Stimulated activated CD4-positive, alpha-beta T cell treated with anti-CD3 and anti-CD28 coated beads, Interleukin-1b, Interleukin-23, amount 100 ng/mL, for 4 hours (primary cell): Measurements from ENCODE around the gene GRK4.
"Not testable (repeated sequence)": the region's sequence is repeated elsewhere in the genome, so short reads cannot be mapped to it uniquely, and the experiment has no call there.

ENCODE experiments used
- DNase-seq, 2 donors: peaks; one replicate each; pipeline ENCODE4 v3.0.0-alpha.2; 2020; ENCODE audit warnings: low read depth in 2 of 2

Gene GRK4

GRCh38 chr4:3039706-3040366 is 76.5 kb downstream of the GRK4 start:
- DNase-seq: no peak

GRCh38 chr4:3040452-3041191 is 77.3 kb downstream of the GRK4 start:
- DNase-seq: no peak

GRCh38 chr4:3041192-3042142 is 78.1 kb downstream of the GRK4 start:
- peak in 1 of 2 donors; percentile 26 for DNase-seq

- DNase-seq: no peak
These were observed 78.9 kb downstream of the GRK4 start for GRCh38 chr4:3042226-3042625.

- DNase-seq: no peak
These were observed 80.1 kb downstream of the GRK4 start for GRCh38 chr4:3043282-3044020.

GRCh38 chr4:3044870-3045819 is 81.8 kb downstream of the GRK4 start:
- DNase-seq: peak in 1 of 2 donors; percentile 40

GRCh38 chr4:3046162-3046561 is 82.8 kb downstream of the GRK4 start:
- DNase-seq: no peak

- no peak for DNase-seq
These were observed 83.3 kb downstream of the GRK4 start for GRCh38 chr4:3046623-3047022.

GRCh38 chr4:3047464-3048286 is 84.3 kb downstream of the GRK4 start:
- DNase-seq: peak; percentile 36 to 41

GRCh38 chr4:3051141-3051897 is 87.9 kb downstream of the GRK4 start:
- not testable (repeated sequence) for DNase-seq

GRCh38 chr4:3054169-3054759 is 90.9 kb downstream of the GRK4 start:
- DNase-seq: no peak

GRCh38 chr4:3059943-3060342 is 96.6 kb downstream of the GRK4 start:
- no peak for DNase-seq

GRCh38 chr4:3060946-3061345 is 97.6 kb downstream of the GRK4 start:
- no peak for DNase-seq

GRCh38 chr4:3062471-3062870 is 99.1 kb downstream of the GRK4 start:
- DNase-seq: no peak

- no peak for DNase-seq
These were observed 102.2 kb downstream of the GRK4 start for GRCh38 chr4:3065551-3065950.

GRCh38 chr4:3066836-3067400 is 103.5 kb downstream of the GRK4 start:
- DNase-seq: no peak

- no peak for DNase-seq
These were observed 104.2 kb downstream of the GRK4 start for GRCh38 chr4:3067473-3068001.
